ENCODE measurements around the gene UNK. TPM values are rescaled to one million over a fixed set of nuclear protein-coding genes. Genes with fewer than 3 reads are reported as not detected.

The UNK gene
- polyA plus RNA-seq, 3 donors, result 9.7 to 15.0 (median 13.9) TPM

- WGBS, 3 donors, result 0 to 1% (median 1%) methylated on average over 53 to 71 of the region's 71 CpGs
These were observed 19.7 kb upstream of the UNK start, which contains the start of gene GALK1 for GRCh38 chr17:75764711-75765421. GALK1 (minus strand) TSS chr17:75765192; CDS start chr17:75765136, 56 bp downstream.

GRCh38 chr17:75765981-75766380 is 18.6 kb upstream of the UNK start:
- no peak overlapping the region for H3K27ac ChIP-seq (ENCODE audit: low read depth, low read length)
- 80 to 94% (median 92%) methylated on average over 4 of the region's 4 CpGs for WGBS, 3 donors

More at GRCh38 chr17:75764711-75765421, 19.7 kb upstream of the UNK start, which contains the start of gene GALK1:
- peak within 1 kb of the TSS; percentile 46 for H3K27ac ChIP-seq (ENCODE audit: low read depth, low read length)

- WGBS, 3 donors, result 92 to 96% (median 93%) methylated on average over 8 of the region's 8 CpGs
- H3K27ac ChIP-seq (ENCODE audit: low read depth, low read length), result no peak overlapping the region
These were observed 16.7 kb upstream of the UNK start for GRCh38 chr17:75767881-75768280.

DNA sequence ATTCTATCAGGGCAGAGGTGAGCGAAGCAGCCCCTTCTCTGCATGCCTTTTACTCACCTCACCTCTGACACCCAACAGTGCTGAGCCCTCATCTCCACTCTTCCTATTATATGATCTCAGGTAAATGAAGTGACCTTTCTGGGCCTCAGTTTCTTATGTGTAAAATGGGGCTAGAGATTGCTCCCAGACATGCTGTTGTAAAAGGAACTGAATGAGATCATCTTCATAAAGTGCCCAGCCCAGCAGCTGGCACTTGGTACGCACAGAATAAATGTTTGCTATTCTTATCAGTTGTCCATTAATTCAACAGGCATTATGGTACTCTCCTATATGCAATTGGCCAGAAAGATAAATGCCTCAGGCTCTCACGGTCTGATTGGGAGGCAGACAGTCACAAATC is 15.1 kb upstream of the UNK start:
- H3K27ac ChIP-seq (ENCODE audit: low read depth, low read length), result no peak overlapping the region
- WGBS, 3 donors, result 46 to 85% (median 84%) methylated on average over 3 of the region's 3 CpGs

DNA sequence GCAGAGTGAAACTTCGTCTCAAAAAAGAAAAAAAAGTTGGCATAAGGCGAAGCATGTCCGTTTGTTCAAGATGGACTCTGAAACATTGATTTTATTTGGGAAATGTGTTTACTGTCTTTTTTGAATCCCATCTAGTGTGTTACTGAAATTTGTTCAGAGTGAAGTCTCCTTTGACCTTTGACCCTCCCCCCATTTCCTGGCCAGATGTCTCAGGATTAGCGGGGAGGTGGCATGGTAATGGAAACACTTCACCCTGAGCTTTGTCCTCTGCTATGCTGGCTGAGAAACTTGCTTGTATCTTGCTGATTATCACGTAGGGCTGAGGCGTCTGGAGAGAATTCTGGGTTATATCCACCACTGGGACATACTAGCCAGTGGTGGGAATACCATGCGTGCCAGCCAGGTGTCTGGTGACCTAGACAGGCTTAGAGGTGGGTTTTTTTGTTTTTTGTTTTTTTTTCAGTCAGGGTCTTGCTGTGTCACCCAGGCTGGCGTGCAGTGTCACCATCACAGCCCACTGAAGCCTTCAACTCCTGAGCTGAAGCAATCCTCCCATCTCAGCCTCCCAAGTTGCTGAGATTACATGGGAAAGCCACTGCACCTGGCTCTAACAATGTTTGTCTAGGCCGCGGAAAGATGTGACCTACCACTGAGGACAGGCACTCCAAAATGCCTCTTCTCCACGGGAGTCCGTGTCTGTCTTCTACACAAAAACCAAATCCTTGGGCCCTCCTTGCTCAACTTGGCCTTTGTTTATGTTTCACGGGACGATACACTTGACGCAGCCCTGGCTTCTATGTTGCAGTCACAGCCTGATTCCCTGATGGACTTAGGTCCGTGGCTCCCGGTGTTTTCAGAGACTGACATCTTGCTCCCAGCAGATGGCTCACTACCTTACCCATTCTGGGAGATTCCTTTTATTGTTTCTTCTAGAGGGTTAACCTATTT is 13.0 kb upstream of the UNK start:
- no peak overlapping the region for H3K27ac ChIP-seq (ENCODE audit: low read depth, low read length)
- 45 to 77% (median 72%) methylated on average over 17 of the region's 17 CpGs for WGBS, 3 donors

DNA sequence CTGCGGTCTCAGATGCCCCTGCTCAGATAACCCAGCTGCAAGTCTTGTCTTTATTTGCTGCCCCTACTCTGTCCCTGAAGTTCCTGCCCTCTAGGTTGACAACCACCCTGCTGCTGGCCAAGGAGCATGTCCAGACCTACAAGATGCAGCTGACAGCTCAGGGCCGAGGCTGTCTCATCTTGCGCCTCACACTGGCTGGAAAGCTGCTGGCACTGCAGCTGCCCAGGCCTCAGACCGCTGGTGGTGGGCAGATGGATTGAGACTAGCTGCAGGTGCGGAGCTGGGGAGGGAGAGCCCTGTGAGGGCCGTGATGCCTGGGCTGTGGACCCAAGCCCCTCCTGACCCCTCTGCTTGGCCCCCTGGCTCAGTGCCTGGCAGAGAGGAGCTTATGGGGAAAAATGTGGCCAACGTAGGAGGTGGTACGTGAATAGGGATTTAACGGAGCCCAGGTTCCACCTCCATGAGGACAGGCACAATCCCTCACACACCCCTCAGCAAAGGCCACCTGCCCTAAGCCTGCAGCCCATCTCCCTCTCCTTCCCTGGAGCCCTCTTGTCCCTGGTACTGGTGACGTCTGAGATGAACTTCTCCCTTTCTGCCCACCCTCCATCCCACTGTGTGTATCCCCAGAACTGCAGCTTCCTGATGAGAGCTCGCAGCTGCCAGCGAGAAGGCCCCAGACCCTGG is 11.3 kb upstream of the UNK start:
- WGBS, 3 donors, result 86 to 96% (median 89%) methylated on average over 11 to 12 of the region's 12 CpGs
- no peak overlapping the region for H3K27ac ChIP-seq (ENCODE audit: low read depth, low read length)

DNA sequence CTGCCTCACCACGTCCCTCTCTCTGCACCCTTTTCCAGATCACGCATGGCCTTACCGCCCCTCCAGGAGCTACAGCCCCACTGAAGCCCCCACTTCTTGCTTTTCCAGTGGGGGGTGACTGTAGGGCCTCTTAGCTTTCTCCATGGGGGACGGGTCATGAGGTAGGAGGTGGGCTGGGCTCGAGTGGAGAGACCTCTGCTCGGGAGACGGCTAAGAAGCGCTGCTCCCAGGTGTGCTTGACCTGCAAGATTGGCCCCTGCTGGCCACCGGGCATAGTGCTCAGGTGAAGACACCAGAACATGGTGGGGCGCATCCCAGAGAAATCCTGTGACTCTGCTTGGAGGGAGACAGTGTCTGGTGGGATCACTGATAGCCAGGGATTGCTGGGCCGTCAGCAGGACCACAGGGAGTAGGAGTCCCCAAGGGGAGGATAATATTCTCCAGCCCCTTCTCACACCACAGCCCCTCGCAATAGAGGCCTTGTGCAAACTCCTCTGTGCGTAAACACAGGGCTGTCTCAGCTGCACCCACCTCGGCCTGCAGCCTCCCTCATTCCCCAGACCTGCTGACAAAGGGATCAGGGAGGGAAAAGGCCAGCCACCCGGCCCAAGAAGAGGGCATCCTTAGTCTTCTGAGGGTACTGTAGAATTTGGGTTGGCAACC is 10.7 kb upstream of the UNK start:
- WGBS, 3 donors, result 82 to 86% (median 85%) methylated on average over 15 of the region's 15 CpGs
- H3K27ac ChIP-seq (ENCODE audit: low read depth, low read length), result no peak overlapping the region

DNA sequence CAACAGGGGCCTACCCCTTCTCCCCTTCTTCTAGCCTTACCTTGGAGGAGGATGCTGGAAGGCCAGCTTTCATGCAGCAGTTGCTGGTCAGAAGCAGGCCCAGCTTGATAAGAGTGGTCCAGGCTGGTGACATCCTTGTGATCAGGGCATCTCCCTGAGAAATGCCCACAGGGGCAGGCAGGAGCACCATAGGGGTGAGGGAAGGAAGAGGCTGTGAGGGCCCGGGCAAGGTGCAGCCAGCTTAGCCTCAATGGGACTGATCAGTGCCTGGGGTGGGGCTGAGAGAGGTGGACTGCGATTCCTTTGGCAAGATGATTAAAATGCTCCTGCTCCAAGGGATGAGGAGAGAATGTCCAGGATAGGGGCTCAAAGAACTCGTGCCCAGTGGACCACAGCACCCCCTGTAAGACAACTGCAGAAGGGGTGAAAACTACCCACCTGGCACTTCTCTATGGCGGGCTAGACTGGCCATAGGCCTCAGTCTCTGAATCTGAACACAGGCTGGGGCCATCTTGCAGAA is 10.1 kb upstream of the UNK start:
- no peak overlapping the region for H3K27ac ChIP-seq (ENCODE audit: low read depth, low read length)
- WGBS, 3 donors, result 90 to 93% (median 91%) methylated on average over 4 of the region's 4 CpGs

DNA sequence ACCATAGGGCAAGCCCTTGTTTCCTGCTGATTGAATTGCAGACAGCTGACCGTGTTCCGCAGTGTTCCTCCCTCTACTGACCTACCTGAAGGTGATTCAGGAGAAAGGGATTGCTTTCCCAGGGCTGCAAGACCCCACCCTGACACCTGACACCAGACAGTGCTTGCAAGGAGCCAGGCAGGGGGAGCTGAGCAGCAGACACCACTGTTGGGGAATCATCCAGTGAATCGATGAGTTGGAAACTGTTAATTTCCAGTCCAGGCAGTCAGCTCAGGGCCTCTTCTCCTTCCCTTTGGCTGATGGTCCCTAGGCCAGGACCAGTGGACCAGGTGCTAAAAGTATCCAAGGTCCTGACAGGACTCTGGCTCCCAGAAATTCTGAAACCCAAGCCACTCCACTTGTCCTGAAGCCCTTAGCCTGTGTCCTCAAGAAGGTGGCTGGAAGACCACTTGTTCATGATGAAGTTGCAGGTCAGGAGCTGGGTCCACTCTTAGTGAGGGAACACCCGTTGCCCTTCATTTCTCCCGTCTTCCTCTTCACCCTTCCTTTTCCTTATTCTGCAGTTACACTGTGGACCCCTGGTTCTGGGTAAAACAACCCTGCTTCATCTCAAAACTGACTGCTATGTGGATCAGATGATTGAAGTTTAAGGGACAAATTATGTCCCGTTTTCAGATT is 9.5 kb upstream of the UNK start:
- no peak overlapping the region for H3K27ac ChIP-seq (ENCODE audit: low read depth, low read length)
- 54 to 66% (median 63%) methylated on average over 6 of the region's 6 CpGs for WGBS, 3 donors

- H3K27ac ChIP-seq (ENCODE audit: low read depth, low read length), result no peak overlapping the region
- 24 to 31% (median 25%) methylated on average over 15 of the region's 15 CpGs for WGBS, 3 donors
These were observed 8.0 kb upstream of the UNK start for GRCh38 chr17:75776386-75777295.

DNA sequence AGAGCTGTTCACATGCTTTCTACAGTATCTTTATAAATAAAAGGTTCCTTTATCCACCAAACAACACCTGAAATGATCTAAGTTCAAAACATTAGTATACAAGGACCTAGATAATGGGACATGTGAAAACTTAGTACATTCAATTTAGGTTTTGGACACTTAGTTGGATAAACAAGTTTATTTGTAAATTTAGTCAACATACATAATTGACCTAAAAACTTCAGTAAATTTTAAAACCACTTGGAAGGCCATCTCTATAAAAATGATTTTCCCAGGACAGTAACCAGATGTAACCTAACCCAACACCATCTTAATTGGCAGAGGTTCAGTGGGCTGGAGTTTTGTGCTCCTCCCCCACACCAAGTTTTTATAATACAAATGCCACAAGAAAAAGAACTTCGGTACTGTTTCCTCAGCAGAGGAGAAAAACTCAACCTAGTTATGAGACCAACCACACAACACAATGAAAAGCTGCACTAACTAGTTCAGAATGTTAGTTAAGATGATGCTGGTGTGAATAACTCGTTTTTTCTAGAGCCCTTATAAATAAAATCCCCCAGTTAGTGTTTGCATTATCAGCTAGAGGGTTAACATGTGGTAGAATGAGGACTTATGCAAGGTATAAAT is 7.2 kb upstream of the UNK start:
- no peak overlapping the region for H3K27ac ChIP-seq (ENCODE audit: low read depth, low read length)

GRCh38 chr17:75778066-75778860 is 6.3 kb upstream of the UNK start:
- WGBS, 3 donors, result 1% methylated on average over 19 of the region's 19 CpGs
- H3K27ac ChIP-seq (ENCODE audit: low read depth, low read length), result peak overlapping the region; percentile 87

More for the DNA sequence above, 7.2 kb upstream of the UNK start:
- WGBS, 3 donors, result 6 to 13% (median 11%) methylated on average over 2 of the region's 2 CpGs

DNA sequence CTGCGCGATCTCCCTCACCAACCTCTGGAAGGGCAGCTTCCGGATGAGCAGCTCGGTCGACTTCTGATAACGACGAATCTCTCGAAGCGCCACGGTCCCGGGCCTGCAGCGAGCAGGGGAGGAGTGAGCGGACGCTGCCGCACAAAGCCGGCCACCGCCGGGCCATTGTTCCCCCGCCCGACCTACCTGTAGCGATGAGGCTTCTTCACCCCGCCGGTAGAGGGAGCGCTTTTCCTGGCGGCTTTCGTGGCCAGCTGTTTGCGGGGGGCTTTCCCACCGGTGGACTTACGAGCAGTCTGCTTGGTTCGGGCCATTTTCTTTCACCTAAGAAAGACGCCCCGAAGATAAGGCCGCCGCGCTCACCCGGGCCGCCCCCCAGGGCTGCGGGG is 5.8 kb upstream of the UNK start:
- 0% methylated on average over 37 to 38 of the region's 38 CpGs for WGBS, 3 donors
- peak overlapping the region; percentile 87 for H3K27ac ChIP-seq (ENCODE audit: low read depth, low read length)

- WGBS, 3 donors, result 0% methylated on average over 78 to 84 of the region's 84 CpGs
These were observed 5.2 kb upstream of the UNK start for GRCh38 chr17:75779250-75779986.

More at GRCh38 chr17:75779250-75779986, 5.2 kb upstream of the UNK start:
- peak overlapping the region; percentile 87 for H3K27ac ChIP-seq (ENCODE audit: low read depth, low read length)
